Astrocyte (in vitro differentiated cells and primary cell): ENCODE results near the gene EPS8L3.

Source experiments
- EZH2 ChIP-seq: IDR thresholded peaks from 2 replicates; pipeline ENCODE4 v1.6.1; 2012; ENCODE audit warnings: mild to moderate bottlenecking, low read length, inconsistent platforms; ENCODE audit not compliant: insufficient read depth
- TF ChIP-seq, protein P1 (sequence below): IDR thresholded peaks from 2 replicates; pipeline ENCODE4 v1.5.1; 2011; ENCODE audit warnings: low read depth, mild to moderate bottlenecking, inconsistent platforms, low read length, moderate library complexity; ENCODE audit not compliant: insufficient read depth

DNA sequence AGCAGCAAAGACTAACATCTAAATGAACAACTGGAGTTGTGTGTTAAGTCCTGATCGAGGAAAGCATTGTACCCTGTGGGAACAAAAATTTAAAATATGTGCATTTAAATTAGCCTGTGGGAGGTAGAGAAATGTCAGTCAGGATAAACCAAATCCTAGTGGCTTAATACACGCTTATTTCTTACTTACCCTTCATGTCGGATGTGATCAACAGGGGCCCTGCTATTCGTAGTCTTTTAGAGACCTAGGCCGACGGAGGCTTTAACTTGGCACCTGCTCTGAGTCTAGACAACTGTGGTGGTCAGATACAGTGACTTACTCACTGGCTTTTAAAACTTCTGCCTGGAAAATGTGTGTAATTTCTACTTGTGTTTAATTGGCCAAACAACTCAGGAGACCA is 33.1 kb downstream of the EPS8L3 start:
- TF ChIP-seq, protein P1, sequence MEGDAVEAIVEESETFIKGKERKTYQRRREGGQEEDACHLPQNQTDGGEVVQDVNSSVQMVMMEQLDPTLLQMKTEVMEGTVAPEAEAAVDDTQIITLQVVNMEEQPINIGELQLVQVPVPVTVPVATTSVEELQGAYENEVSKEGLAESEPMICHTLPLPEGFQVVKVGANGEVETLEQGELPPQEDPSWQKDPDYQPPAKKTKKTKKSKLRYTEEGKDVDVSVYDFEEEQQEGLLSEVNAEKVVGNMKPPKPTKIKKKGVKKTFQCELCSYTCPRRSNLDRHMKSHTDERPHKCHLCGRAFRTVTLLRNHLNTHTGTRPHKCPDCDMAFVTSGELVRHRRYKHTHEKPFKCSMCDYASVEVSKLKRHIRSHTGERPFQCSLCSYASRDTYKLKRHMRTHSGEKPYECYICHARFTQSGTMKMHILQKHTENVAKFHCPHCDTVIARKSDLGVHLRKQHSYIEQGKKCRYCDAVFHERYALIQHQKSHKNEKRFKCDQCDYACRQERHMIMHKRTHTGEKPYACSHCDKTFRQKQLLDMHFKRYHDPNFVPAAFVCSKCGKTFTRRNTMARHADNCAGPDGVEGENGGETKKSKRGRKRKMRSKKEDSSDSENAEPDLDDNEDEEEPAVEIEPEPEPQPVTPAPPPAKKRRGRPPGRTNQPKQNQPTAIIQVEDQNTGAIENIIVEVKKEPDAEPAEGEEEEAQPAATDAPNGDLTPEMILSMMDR = no peak
- no peak for TF ChIP-seq EZH2
